NCI-H2107 treated with DMSO at 0.1 percent for 48 hours (cell line): ENCODE results near the gene BCAS3.

Experiments
- DNase-seq: peaks from one replicate; lab custom pipeline; 2025; ENCODE audit not compliant: unreplicated experiment; lab: John Stamatoyannopoulos, UW

BCAS3 gene

GRCh38 chr17:61389670-61390478, 712.2 kb downstream of the BCAS3 start:
- no peak for DNase-seq

- DNase-seq: no peak
Measured at GRCh38 chr17:61390479-61390791, 712.8 kb downstream of the BCAS3 start.

- DNase-seq: no peak
Measured at GRCh38 chr17:61391595-61392291, 714.1 kb downstream of the BCAS3 start.

- DNase-seq: no peak
Measured at GRCh38 chr17:61392679-61393078, 715.0 kb downstream of the BCAS3 start.

GRCh38 chr17:61393550-61393903, 715.9 kb downstream of the BCAS3 start:
- DNase-seq: peak; percentile 22

- DNase-seq: no peak
Measured at GRCh38 chr17:61393904-61394629, 716.4 kb downstream of the BCAS3 start.

- no peak for DNase-seq
Measured at GRCh38 chr17:61394630-61395408, 717.2 kb downstream of the BCAS3 start.

- DNase-seq: no peak
Measured at GRCh38 chr17:61395409-61395982, 717.8 kb downstream of the BCAS3 start.

- no peak for DNase-seq
Measured at GRCh38 chr17:61395983-61396585, 718.4 kb downstream of the BCAS3 start.

GRCh38 chr17:61396586-61397085, 719.0 kb downstream of the BCAS3 start:
- no peak for DNase-seq

GRCh38 chr17:61397086-61397842, 719.6 kb downstream of the BCAS3 start:
- no peak for DNase-seq

GRCh38 chr17:61398721-61399130, 721.1 kb downstream of the BCAS3 start:
- DNase-seq: no peak

GRCh38 chr17:61399131-61400065, 721.7 kb downstream of the BCAS3 start, which contains the start of gene TBX2:
TSS of gene TBX2 (plus strand) at chr17:61399843. CDS start at chr17:61400177, 334 bp downstream.
- no peak for DNase-seq

GRCh38 chr17:61400066-61400716, 722.5 kb downstream of the BCAS3 start:
- DNase-seq: no peak

- no peak for DNase-seq
Measured at GRCh38 chr17:61400717-61401388, 723.2 kb downstream of the BCAS3 start.

- no peak for DNase-seq
Measured at GRCh38 chr17:61401389-61402072, 723.9 kb downstream of the BCAS3 start.

GRCh38 chr17:61402073-61402541, 724.5 kb downstream of the BCAS3 start:
- DNase-seq: no peak
